Measurements from ENCODE around the gene CFAP126. TPM values are rescaled to one million over a fixed set of nuclear protein-coding genes. Genes with fewer than 3 reads are reported as not detected.
"Not testable (repeated sequence)": the region's sequence is repeated elsewhere in the genome, so short reads cannot be mapped to it uniquely, and the experiment has no call there.

Gene CFAP126
- total RNA-seq, 2 donors from 2014 or later = 0.86 to 1.2 TPM

- Histone ChIP-seq H3K27ac (ENCODE audit: low read depth, low read length) (no peak overlapping the region), H3K4me3 (ENCODE audit: low read length) (no peak overlapping the region), H3K9me3 (ENCODE audit: control insufficient read depth, low read length) (peaks cover 15% of the 10 kb centered on the region), H3K4me1 (ENCODE audit: control insufficient read depth, insufficient read depth, low read length) (no peaks in the 10 kb centered on the region), H3K27me3 (ENCODE audit: control insufficient read depth, insufficient read depth, low read length, poor library complexity, severe bottlenecking) (no peaks in the 10 kb centered on the region), H3K9ac (ENCODE audit: extremely low read depth, low read length, poor library complexity, severe bottlenecking) (no peak overlapping the region), H3K36me3 (ENCODE audit: control insufficient read depth, insufficient read depth, low read length) (no peaks in the 10 kb centered on the region)
- TF ChIP-seq, protein P1, sequence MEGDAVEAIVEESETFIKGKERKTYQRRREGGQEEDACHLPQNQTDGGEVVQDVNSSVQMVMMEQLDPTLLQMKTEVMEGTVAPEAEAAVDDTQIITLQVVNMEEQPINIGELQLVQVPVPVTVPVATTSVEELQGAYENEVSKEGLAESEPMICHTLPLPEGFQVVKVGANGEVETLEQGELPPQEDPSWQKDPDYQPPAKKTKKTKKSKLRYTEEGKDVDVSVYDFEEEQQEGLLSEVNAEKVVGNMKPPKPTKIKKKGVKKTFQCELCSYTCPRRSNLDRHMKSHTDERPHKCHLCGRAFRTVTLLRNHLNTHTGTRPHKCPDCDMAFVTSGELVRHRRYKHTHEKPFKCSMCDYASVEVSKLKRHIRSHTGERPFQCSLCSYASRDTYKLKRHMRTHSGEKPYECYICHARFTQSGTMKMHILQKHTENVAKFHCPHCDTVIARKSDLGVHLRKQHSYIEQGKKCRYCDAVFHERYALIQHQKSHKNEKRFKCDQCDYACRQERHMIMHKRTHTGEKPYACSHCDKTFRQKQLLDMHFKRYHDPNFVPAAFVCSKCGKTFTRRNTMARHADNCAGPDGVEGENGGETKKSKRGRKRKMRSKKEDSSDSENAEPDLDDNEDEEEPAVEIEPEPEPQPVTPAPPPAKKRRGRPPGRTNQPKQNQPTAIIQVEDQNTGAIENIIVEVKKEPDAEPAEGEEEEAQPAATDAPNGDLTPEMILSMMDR (conservative IDR thresholded peaks at IDR 0.05) = no peak
- H3K4me3 Mint-ChIP-seq = no peak overlapping the region
- no peak overlapping the region for H3K27ac Mint-ChIP-seq
- H3K36me3 Mint-ChIP-seq (ENCODE audit: low read depth) = peaks cover 4% of the 10 kb centered on the region
- no peak for DNase-seq
- H3K4me1 Mint-ChIP-seq = peaks cover 19% of the 10 kb centered on the region
- H3K9me3 Mint-ChIP-seq = peaks cover 20% of the 10 kb centered on the region
- WGBS, 2 experiments (ENCODE audit: insufficient coverage in 1 of 2, insufficient read length in 1 of 2) = 73 to 83% methylated on average over 1 to 3 of the region's 3 CpGs
- peaks cover 13% of the 10 kb centered on the region for H3K27me3 Mint-ChIP-seq (ENCODE audit: insufficient read depth)
Measured at GRCh38 chr1:161408429-161409052, 40.9 kb upstream of the CFAP126 start.

DNA sequence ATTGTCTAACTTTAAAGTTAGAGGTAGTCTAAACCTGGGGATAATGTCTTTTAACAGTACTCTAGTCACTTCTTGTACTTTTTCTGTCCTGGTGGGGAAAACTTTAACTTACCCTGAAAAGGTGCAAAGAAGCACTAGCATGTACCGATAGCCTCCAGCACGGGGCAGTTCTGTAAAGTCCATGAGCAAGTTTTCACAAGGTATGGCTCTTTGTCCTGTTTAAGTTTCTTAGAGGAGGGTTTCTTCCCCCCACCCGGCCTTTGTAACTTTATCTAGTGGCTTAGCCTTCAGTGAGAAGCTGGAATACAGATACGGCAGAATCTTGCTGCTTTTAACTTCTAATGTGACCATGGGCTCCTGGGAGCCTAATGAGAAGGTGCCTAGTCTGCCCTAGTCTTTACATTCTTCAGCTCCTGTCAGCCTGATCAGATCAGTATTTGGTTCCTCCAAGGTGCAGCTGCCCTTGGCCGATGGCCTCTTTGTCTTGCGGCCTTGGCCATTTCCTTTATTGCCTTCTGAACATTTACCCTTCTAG is 39.8 kb upstream of the CFAP126 start:
- Mint-ChIP-seq H3K4me3 (no peak overlapping the region), H3K27ac (no peak overlapping the region), H3K4me1 (peaks cover 19% of the 10 kb centered on the region), H3K36me3 (ENCODE audit: low read depth) (peaks cover 4% of the 10 kb centered on the region), H3K27me3 (ENCODE audit: insufficient read depth) (peaks cover 19% of the 10 kb centered on the region), H3K9me3 (peaks cover 20% of the 10 kb centered on the region)
- WGBS, 2 experiments (ENCODE audit: insufficient coverage in 1 of 2, insufficient read length in 1 of 2) = 87 to 94% methylated on average over 6 of the region's 6 CpGs
- Histone ChIP-seq H3K4me1 (ENCODE audit: control insufficient read depth, insufficient read depth, low read length) (no peaks in the 10 kb centered on the region), H3K9me3 (ENCODE audit: control insufficient read depth, low read length) (peaks cover 15% of the 10 kb centered on the region), H3K36me3 (ENCODE audit: control insufficient read depth, insufficient read depth, low read length) (no peaks in the 10 kb centered on the region), H3K4me3 (ENCODE audit: low read length) (no peak overlapping the region), H3K27ac (ENCODE audit: low read depth, low read length) (no peak overlapping the region), H3K27me3 (ENCODE audit: control insufficient read depth, insufficient read depth, low read length, poor library complexity, severe bottlenecking) (no peaks in the 10 kb centered on the region), H3K9ac (ENCODE audit: extremely low read depth, low read length, poor library complexity, severe bottlenecking) (no peak overlapping the region)
- DNase-seq = no peak
- TF ChIP-seq, protein P1 (conservative IDR thresholded peaks at IDR 0.05) = no peak

DNA sequence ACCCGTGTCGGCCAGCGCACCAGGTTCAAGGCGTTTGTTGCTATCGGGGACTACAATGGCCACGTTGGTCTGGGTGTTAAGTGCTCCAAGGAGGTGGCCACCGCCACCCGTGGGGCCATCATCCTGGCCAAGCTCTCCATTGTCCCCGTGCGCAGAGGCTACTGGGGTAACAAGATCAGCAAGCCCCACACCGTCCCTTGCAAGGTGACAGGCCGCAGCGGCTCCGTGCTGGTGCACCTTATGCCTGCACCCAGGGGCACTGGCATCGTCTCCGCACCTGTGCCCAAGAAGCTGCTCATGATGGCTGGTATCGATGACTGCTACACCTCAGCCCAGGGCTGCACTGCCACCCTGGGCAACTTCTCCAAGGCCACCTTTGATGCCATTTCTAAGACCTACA is 38.9 kb upstream of the CFAP126 start:
- not testable (repeated sequence) for H3K36me3 Mint-ChIP-seq (ENCODE audit: low read depth); H3K4me3 Mint-ChIP-seq

More for the DNA sequence above, 38.9 kb upstream of the CFAP126 start:
- not testable (repeated sequence) for H3K27ac ChIP-seq (ENCODE audit: low read depth, low read length); H3K4me3 ChIP-seq (ENCODE audit: low read length); H3K27me3 ChIP-seq (ENCODE audit: control insufficient read depth, insufficient read depth, low read length, poor library complexity, severe bottlenecking); H3K27ac Mint-ChIP-seq; H3K4me1 ChIP-seq (ENCODE audit: control insufficient read depth, insufficient read depth, low read length); DNase-seq; H3K36me3 ChIP-seq (ENCODE audit: control insufficient read depth, insufficient read depth, low read length); H3K9ac ChIP-seq (ENCODE audit: extremely low read depth, low read length, poor library complexity, severe bottlenecking)
- peaks cover 15% of the 10 kb centered on the region for H3K9me3 ChIP-seq (ENCODE audit: control insufficient read depth, low read length)
- H3K27me3 Mint-ChIP-seq (ENCODE audit: insufficient read depth) = peaks cover 23% of the 10 kb centered on the region
- H3K9me3 Mint-ChIP-seq = peaks cover 18% of the 10 kb centered on the region
- H3K4me1 Mint-ChIP-seq = peaks cover 19% of the 10 kb centered on the region
- 80 to 94% methylated on average over 2 to 17 of the region's 17 CpGs for WGBS, 2 experiments (ENCODE audit: insufficient coverage in 1 of 2, insufficient read length in 1 of 2)
